Subcutaneous adipose tissue (tissue), 4 donors: Measurements from ENCODE around the gene TYROBP. TPM values are rescaled to one million over a fixed set of nuclear protein-coding genes. Genes with fewer than 3 reads are reported as not detected.

Source experiments
- CTCF ChIP-seq: fragments of 450-650 bp; IDR thresholded peaks from one replicate; pipeline ENCODE4 v1.5.1; 2016; ENCODE audit warnings: low read depth, mild to moderate bottlenecking, control low read depth, antibody characterized with exemption, moderate library complexity
- total RNA-seq, 4 donors: library from RNA; depleted of rRNA; stranded (reverse); fragments of >200 nt; gene quantifications; one replicate each; pipeline ENCODE4 v1.1.0, GENCODE V29; 2016

Gene TYROBP
- total RNA-seq, 4 donors from 2014 or later, result 99.8 to 1,341 (median 209) TPM

GRCh38 chr19:35903550-35904179 lies 4.4 kb downstream of the TYROBP start:
- TF ChIP-seq CTCF, result no peak

- no peak for TF ChIP-seq CTCF
These were observed 5.1 kb downstream of the TYROBP start for GRCh38 chr19:35902870-35903475.

GRCh38 chr19:35901854-35902661 lies 6.0 kb downstream of the TYROBP start, which contains the start of gene HCST:
Gene HCST, plus strand, starts transcription at chr19:35902529. Its CDS starts 65 bp downstream, at chr19:35902594.
- no peak for TF ChIP-seq CTCF

GRCh38 chr19:35901055-35901644 lies 6.9 kb downstream of the TYROBP start:
- no peak for TF ChIP-seq CTCF

GRCh38 chr19:35899547-35900214 lies 8.4 kb downstream of the TYROBP start:
- no peak for TF ChIP-seq CTCF

GRCh38 chr19:35898499-35898809 lies 9.6 kb downstream of the TYROBP start:
- TF ChIP-seq CTCF, result no peak
